Natural killer cell (primary cell): ENCODE results near the gene BMX. TPM values are rescaled to one million over a fixed set of nuclear protein-coding genes. Genes with fewer than 3 reads are reported as not detected.

Source experiments
- ATAC-seq, 3 donors: fragments of 150-1000 bp in 2 of 3; fragments of 200-7000 bp in 1 of 3; cut with Tn5 transposase; 1 replicate in 1 of 3; 2 replicates in 2 of 3; pipeline ENCODE4 v1.10.0; 2021; ENCODE audit warnings: mild to moderate bottlenecking in 2 of 3, moderate library complexity in 2 of 3
- DNase-seq, 2 donors: peaks; one replicate each; pipeline versions ENCODE4 v3.0.0 to v3.0.0-alpha.2; 2013 to 2021; ENCODE audit warnings: mixed read lengths in 1 of 2
- H3K27ac ChIP-seq: one replicate; pipeline ENCODE4 v1.5.1; 2013; ENCODE audit warnings: mild to moderate bottlenecking, low read length
- H3K27me3 ChIP-seq: one replicate; pipeline ENCODE4 v1.6.1; 2013; ENCODE audit warnings: low read length; ENCODE audit not compliant: control insufficient read depth, insufficient read depth
- H3K36me3 ChIP-seq: one replicate; pipeline ENCODE4 v1.6.1; 2013; ENCODE audit warnings: low read length; ENCODE audit not compliant: control insufficient read depth, insufficient read depth
- H3K4me1 ChIP-seq: one replicate; pipeline ENCODE4 v1.6.1; 2013; ENCODE audit warnings: low read length; ENCODE audit not compliant: control insufficient read depth, insufficient read depth
- H3K4me3 ChIP-seq: one replicate; pipeline ENCODE4 v1.5.1; 2013; ENCODE audit warnings: low read length
- H3K9me3 ChIP-seq: one replicate; pipeline ENCODE4 v1.6.1; 2013; ENCODE audit warnings: low read length; ENCODE audit not compliant: control insufficient read depth, insufficient read depth
- H3K27ac Mint-ChIP-seq, 2 donors: one replicate each; pipeline ENCODE4 v1.8.0; 2022; ENCODE audit warnings: mild to moderate bottlenecking in 2 of 2, mixed read lengths in 2 of 2, moderate library complexity in 1 of 2
- H3K27me3 Mint-ChIP-seq, 2 donors: one replicate each; pipeline ENCODE4 v1.8.0; 2022; ENCODE audit warnings: low read depth in 2 of 2, mixed read lengths in 2 of 2
- H3K36me3 Mint-ChIP-seq: one replicate; pipeline ENCODE4 v1.8.0; 2022; ENCODE audit warnings: mixed read lengths
- H3K4me1 Mint-ChIP-seq, 2 donors: one replicate each; pipeline ENCODE4 v1.8.0; 2022; ENCODE audit warnings: mixed read lengths in 2 of 2
- H3K4me3 Mint-ChIP-seq: one replicate; pipeline ENCODE4 v1.8.0; 2022; ENCODE audit warnings: mild to moderate bottlenecking, moderate library complexity, mixed read lengths
- H3K9me3 Mint-ChIP-seq, 2 donors: one replicate each; pipeline ENCODE4 v1.8.0; 2022; ENCODE audit warnings: mixed read lengths in 2 of 2
- CTCF ChIP-seq: fragments of 200-600 bp; IDR thresholded peaks from one replicate; pipeline ENCODE4 v1.8.0; 2022; ENCODE audit warnings: antibody characterized with exemption
- WGBS: methylation state at CpG from one replicate; pipeline ENCODE4 v1.1.7; 2013; ENCODE audit warnings: missing lambda C conversion rate; ENCODE audit not compliant: insufficient coverage; 5-methylcytosine and 5-hydroxymethylcytosine counted together
- intact Hi-C: fragments of 100-400 bp; cut with micrococcal nuclease; formaldehyde crosslinking; loops from one replicate; pipeline ENCODE4 v1.14.2; 2022
- total RNA-seq, 4 donors: library from RNA; stranded (reverse); fragments of 120-200 nt in 1 of 4; gene quantifications; one replicate each; pipeline versions ENCODE4 v1.2.3 to v1.2.4, GENCODE V29; 2013 to 2022

BMX gene
- total RNA-seq, 3 donors from 2014 or later (not counting 1 experiment from before 2014, with no cell fraction given), result 0.30 TPM; not detected in 2

GRCh38 chrX:15483891-15484290, 16.7 kb upstream of the BMX start:
- Mint-ChIP-seq H3K9me3 (no peaks in the 10 kb centered on the region), H3K4me1 (no peaks in the 10 kb centered on the region), H3K36me3 (no peaks in the 10 kb centered on the region), H3K27ac (no peak overlapping the region), H3K27me3 (peaks cover 4 to 24% of the 10 kb centered on the region in 2 donors), H3K4me3 (no peak overlapping the region)
- Histone ChIP-seq H3K27me3 (no peaks in the 10 kb centered on the region), H3K4me1 (no peaks in the 10 kb centered on the region), H3K9me3 (no peaks in the 10 kb centered on the region), H3K36me3 (no peaks in the 10 kb centered on the region), H3K4me3 (no peak overlapping the region), H3K27ac (no peak overlapping the region)
- DNase-seq (no peak), ATAC-seq (no peak)
- no peak for TF ChIP-seq CTCF
- WGBS, result no CpG with 5 or more reads among the region's 2 CpGs
- intact Hi-C loops, result no loop called here

- Histone ChIP-seq H3K27me3 (no peaks in the 10 kb centered on the region), H3K9me3 (no peaks in the 10 kb centered on the region), H3K4me1 (peaks cover 8% of the 10 kb centered on the region), H3K36me3 (no peaks in the 10 kb centered on the region), H3K4me3 (no peak overlapping the region), H3K27ac (no peak overlapping the region)
- TF ChIP-seq CTCF, result no peak
- Mint-ChIP-seq H3K27ac (no peak overlapping the region), H3K36me3 (no peaks in the 10 kb centered on the region), H3K9me3 (no peaks in the 10 kb centered on the region), H3K4me3 (no peak overlapping the region), H3K4me1 (peaks cover 8 to 11% of the 10 kb centered on the region in 2 donors), H3K27me3 (peaks cover 0 to 35% of the 10 kb centered on the region in 2 donors)
- no peak for ATAC-seq
- intact Hi-C loops, result loop anchor here (10.0 kb wide), 1 partner anchor 1202 kb away; no protein-coding TSS in a partner anchor
- no peak for DNase-seq
- WGBS, result 100% methylated on average over 1 of the region's 5 CpGs
These were observed 8.1 kb upstream of the BMX start for GRCh38 chrX:15492469-15492868.

- intact Hi-C loops, result loop anchor here (10.0 kb wide), 1 partner anchor 1201 kb away; no protein-coding TSS in a partner anchor
- no peak for TF ChIP-seq CTCF
- H3K27ac ChIP-seq, result no peak within 1 kb of the TSS
- ATAC-seq (peak; percentile 91 to 97 (median 93)), DNase-seq (peak; percentile 34 to 47)
- H3K4me3 ChIP-seq, result peak within 1 kb of the TSS; percentile 43
- H3K27me3 ChIP-seq, result no peaks in the 10 kb centered on the region
- Mint-ChIP-seq H3K4me3 (peak within 1 kb of the TSS; percentile 83), H3K9me3 (no peaks in the 10 kb centered on the region), H3K27ac (peak within 1 kb of the TSS; percentile 25 to 47), H3K27me3 (peaks cover 5 to 44% of the 10 kb centered on the region in 2 donors), H3K36me3 (no peaks in the 10 kb centered on the region), H3K4me1 (peaks cover 13 to 18% of the 10 kb centered on the region in 2 donors)
- peaks cover 8% of the 10 kb centered on the region for H3K4me1 ChIP-seq
- no peaks in the 10 kb centered on the region for H3K36me3 ChIP-seq
- H3K9me3 ChIP-seq, result no peaks in the 10 kb centered on the region
- 6% methylated on average over 47 of the region's 47 CpGs for WGBS
These were observed 7.3 kb upstream of the BMX start, which contains the start of gene PIR for GRCh38 chrX:15493118-15493962. PIR (minus strand) TSS chrX:15493333; CDS start chrX:15491257, 2,076 bp downstream.
